Caco-2 (cell line): ENCODE results near the gene TLL1. TPM values are rescaled to one million over a fixed set of nuclear protein-coding genes. Genes with fewer than 3 reads are reported as not detected.

Experiments
- BruUV-seq: library from RNA; stranded (reverse); fragments of 400-500 nt; replicated peaks from 2 replicates; lab custom pipeline; 2021; lab: Mats Ljungman, UMichigan
- CTCF ChIA-PET: fragments of 300-600 bp; sonication (Branson Sonifier 250); formaldehyde crosslinking; loops from one replicate; lab custom pipeline; 2022; ENCODE audit warnings: antibody characterized with exemption; lab: Charles Lee
- POLR2A ChIA-PET: fragments of 300-600 bp; sonication (Branson Sonifier 250); formaldehyde crosslinking; loops from one replicate; lab custom pipeline; 2022; ENCODE audit warnings: antibody characterized with exemption; lab: Charles Lee
- DNase-seq, 2 experiments: peaks; one replicate each; pipeline versions ENCODE4 v3.0.0 to v3.0.0-alpha.2; 2020 to 2022
- H3K27me3 ChIP-seq: replicated peaks from 2 replicates; pipeline ENCODE4 v1.6.0; 2011; ENCODE audit warnings: low read length; ENCODE audit not compliant: control insufficient read depth, insufficient read depth
- H3K36me3 ChIP-seq: 2 replicates; pipeline ENCODE4 v1.5.1; 2011; ENCODE audit warnings: low read length; ENCODE audit not compliant: control insufficient read depth, insufficient read depth
- H3K4me1 ChIP-seq: fragments of 250-450 bp; sonication (Bioruptor Pico); 2 replicates; pipeline ENCODE4 v1.5.1; 2020; ENCODE audit warnings: mild to moderate bottlenecking
- H3K4me3 ChIP-seq: 2 replicates; pipeline ENCODE4 v1.5.1; 2011; ENCODE audit warnings: low read depth, mild to moderate bottlenecking, control low read depth, low read length
- H3K9me3 ChIP-seq: fragments of 250-450 bp; sonication (Bioruptor Pico); 2 replicates; pipeline ENCODE4 v1.5.1; 2020; ENCODE audit warnings: mild to moderate bottlenecking, moderate library complexity
- H3K27ac Mint-ChIP-seq: one replicate; pipeline ENCODE4 v1.8.0; 2022; ENCODE audit warnings: mixed read lengths; ENCODE audit not compliant: unreplicated experiment
- H3K27me3 Mint-ChIP-seq: one replicate; pipeline ENCODE4 v1.8.0; 2022; ENCODE audit warnings: mixed read lengths; ENCODE audit not compliant: insufficient read depth, unreplicated experiment
- H3K36me3 Mint-ChIP-seq: one replicate; pipeline ENCODE4 v1.8.0; 2022; ENCODE audit warnings: mild to moderate bottlenecking, mixed read lengths; ENCODE audit not compliant: insufficient read depth, unreplicated experiment
- H3K4me1 Mint-ChIP-seq: one replicate; pipeline ENCODE4 v1.8.0; 2022; ENCODE audit warnings: low read depth, mixed read lengths; ENCODE audit not compliant: unreplicated experiment
- H3K4me3 Mint-ChIP-seq: one replicate; pipeline ENCODE4 v1.8.0; 2022; ENCODE audit warnings: mild to moderate bottlenecking, moderate library complexity, mixed read lengths; ENCODE audit not compliant: unreplicated experiment
- H3K9me3 Mint-ChIP-seq: one replicate; pipeline ENCODE4 v1.8.0; 2022; ENCODE audit warnings: mixed read lengths; ENCODE audit not compliant: unreplicated experiment
- CTCF ChIP-seq, 2 experiments: fragments of 200-600 bp in 1 of 2; IDR thresholded peaks; 1 replicate in 1 of 2; 2 replicates in 1 of 2; pipeline versions ENCODE4 v1.5.1 to v1.8.0; 2011 to 2022; ENCODE audit warnings: antibody characterized with exemption in 1 of 2, control low read depth in 1 of 2, inconsistent platforms in 1 of 2, low read depth in 1 of 2, low read length in 1 of 2, mild to moderate bottlenecking in 1 of 2, moderate library complexity in 1 of 2; ENCODE audit not compliant: insufficient read depth in 1 of 2, severe bottlenecking in 1 of 2, unreplicated experiment in 1 of 2
- intact Hi-C: fragments of 100-400 bp; cut with micrococcal nuclease; formaldehyde crosslinking; loops from one replicate; pipeline ENCODE4 v1.10.0; 2022; ENCODE audit not compliant: unreplicated experiment
- total RNA-seq: library from RNA; stranded (reverse); gene quantifications from 2 replicates; pipeline ENCODE4 v1.2.3, GENCODE V29; 2022

TLL1 gene
- total RNA-seq, 1 experiment from 2014 or later: 14.2 TPM

- DNase-seq: no peak
- no peaks in the 10 kb centered on the region for H3K4me1 ChIP-seq
- BruUV-seq: no TSS peak
- no peak overlapping the region for H3K4me3 ChIP-seq
- H3K9me3 Mint-ChIP-seq: no peaks in the 10 kb centered on the region
- TF ChIP-seq CTCF (IDR thresholded peaks at IDR 0.05; ENCODE audit: insufficient read depth in 1 of 2, low read depth in 1 of 2, low read length in 1 of 2, severe bottlenecking in 1 of 2, unreplicated experiment in 1 of 2): no peak
- no peaks in the 10 kb centered on the region for H3K36me3 ChIP-seq
- POLR2A ChIA-PET: no interaction called here
- CTCF ChIA-PET: no interaction called here
- intact Hi-C loops: no loop called here
- H3K27me3 ChIP-seq: no peaks in the 10 kb centered on the region
- no peak overlapping the region for H3K27ac Mint-ChIP-seq
- H3K4me1 Mint-ChIP-seq: peaks cover 6% of the 10 kb centered on the region
- no peaks in the 10 kb centered on the region for H3K36me3 Mint-ChIP-seq
- no peaks in the 10 kb centered on the region for H3K27me3 Mint-ChIP-seq
- H3K9me3 ChIP-seq: no peaks in the 10 kb centered on the region
- no peak overlapping the region for H3K4me3 Mint-ChIP-seq
Measured at GRCh38 chr4:165909947-165910346, 36.9 kb downstream of the TLL1 start.

- no peak overlapping the region for H3K4me3 ChIP-seq
- H3K4me1 ChIP-seq: no peaks in the 10 kb centered on the region
- H3K4me1 Mint-ChIP-seq: no peaks in the 10 kb centered on the region
- DNase-seq: no peak
- H3K36me3 ChIP-seq: no peaks in the 10 kb centered on the region
- intact Hi-C loops: no loop called here
- no TSS peak for BruUV-seq
- no peaks in the 10 kb centered on the region for H3K36me3 Mint-ChIP-seq
- no peaks in the 10 kb centered on the region for H3K9me3 Mint-ChIP-seq
- no peaks in the 10 kb centered on the region for H3K27me3 Mint-ChIP-seq
- H3K4me3 Mint-ChIP-seq: no peak overlapping the region
- H3K9me3 ChIP-seq: no peaks in the 10 kb centered on the region
- CTCF ChIA-PET: no interaction called here
- H3K27me3 ChIP-seq: no peaks in the 10 kb centered on the region
- H3K27ac Mint-ChIP-seq: no peak overlapping the region
- TF ChIP-seq CTCF (IDR thresholded peaks at IDR 0.05; ENCODE audit: insufficient read depth in 1 of 2, low read depth in 1 of 2, low read length in 1 of 2, severe bottlenecking in 1 of 2, unreplicated experiment in 1 of 2): no peak
- POLR2A ChIA-PET: no interaction called here
Measured at GRCh38 chr4:165915215-165915614, 42.2 kb downstream of the TLL1 start.

DNA sequence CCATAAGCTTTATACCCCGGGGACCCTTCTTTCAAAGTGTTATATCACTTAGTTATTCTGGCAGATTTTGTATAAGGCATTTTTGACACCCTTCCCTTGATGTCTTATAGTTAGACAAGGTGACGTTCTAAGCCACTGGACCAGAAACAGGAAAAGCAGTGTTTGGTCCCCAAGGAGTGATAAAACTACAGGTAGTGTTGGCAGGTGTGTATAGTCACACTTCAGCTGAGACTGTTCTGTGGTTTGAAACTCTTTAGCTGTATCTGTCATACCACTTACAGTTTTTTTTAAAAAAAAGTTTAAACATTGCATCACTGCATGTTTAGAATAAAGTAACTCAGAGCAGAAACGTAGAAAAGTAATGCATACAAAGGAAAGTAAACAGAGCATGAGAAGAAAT is 48.5 kb downstream of the TLL1 start:
- H3K27me3 Mint-ChIP-seq: no peaks in the 10 kb centered on the region
- BruUV-seq: no TSS peak
- intact Hi-C loops: no loop called here
- DNase-seq: no peak
- no peaks in the 10 kb centered on the region for H3K4me1 ChIP-seq
- no peak for TF ChIP-seq CTCF (IDR thresholded peaks at IDR 0.05; ENCODE audit: insufficient read depth in 1 of 2, low read depth in 1 of 2, low read length in 1 of 2, severe bottlenecking in 1 of 2, unreplicated experiment in 1 of 2)
- H3K27me3 ChIP-seq: no peaks in the 10 kb centered on the region
- POLR2A ChIA-PET: no interaction called here
- no peak overlapping the region for H3K27ac Mint-ChIP-seq
- H3K4me1 Mint-ChIP-seq: no peaks in the 10 kb centered on the region
- H3K9me3 Mint-ChIP-seq: no peaks in the 10 kb centered on the region
- CTCF ChIA-PET: no interaction called here
- no peaks in the 10 kb centered on the region for H3K36me3 Mint-ChIP-seq
- no peaks in the 10 kb centered on the region for H3K9me3 ChIP-seq
- H3K4me3 ChIP-seq: no peak overlapping the region
- H3K4me3 Mint-ChIP-seq: no peak overlapping the region
- H3K36me3 ChIP-seq: no peaks in the 10 kb centered on the region
